PC-9 (cell line): ENCODE data around the gene PRDM16. TPM values are rescaled to one million over a fixed set of nuclear protein-coding genes. Genes with fewer than 3 reads are reported as not detected.

Experiments
- BruUV-seq: library from RNA; stranded (reverse); fragments of 400-500 nt; replicated peaks from 2 replicates; lab custom pipeline; 2021; lab: Mats Ljungman, UMichigan
- CTCF ChIA-PET: fragments of 300-600 bp; sonication (Branson Sonifier 250); formaldehyde crosslinking; loops from one replicate; lab custom pipeline; 2022; ENCODE audit warnings: antibody characterized with exemption; lab: Charles Lee
- POLR2A ChIA-PET: fragments of 300-600 bp; sonication (Branson Sonifier 250); formaldehyde crosslinking; loops from one replicate; lab custom pipeline; 2022; ENCODE audit warnings: antibody characterized with exemption; ENCODE audit not compliant: unreplicated experiment; lab: Charles Lee
- DNase-seq, 2 experiments: peaks; one replicate each; pipeline versions ENCODE4 v3.0.0 to v3.0.0-alpha.2; 2015 to 2022; ENCODE audit warnings: mixed read lengths in 1 of 2
- H2AFZ ChIP-seq: fragments of 200-600 bp; sonication (generic); 2 replicates; pipeline ENCODE4 v1.8.1; 2017; ENCODE audit warnings: antibody characterized with exemption
- H3F3A ChIP-seq: fragments of 200-600 bp; sonication (generic); 2 replicates; pipeline ENCODE4 v1.8.1; 2017; ENCODE audit warnings: antibody characterized with exemption, mild to moderate bottlenecking, low read depth; ENCODE audit not compliant: insufficient read depth
- H3K27ac ChIP-seq: fragments of 200-600 bp; sonication (generic); 2 replicates; pipeline ENCODE4 v1.6.1; 2016; ENCODE audit warnings: mixed run types
- H3K27me3 ChIP-seq: fragments of 200-600 bp; sonication (generic); 2 replicates; pipeline ENCODE4 v1.6.1; 2016; ENCODE audit warnings: low read depth, mixed run types; ENCODE audit not compliant: insufficient read depth
- H3K36me3 ChIP-seq: fragments of 200-600 bp; sonication (generic); 2 replicates; pipeline ENCODE4 v1.6.1; 2016; ENCODE audit warnings: low read depth, mixed run types
- H3K4me1 ChIP-seq: fragments of 200-600 bp; sonication (generic); replicated peaks from 2 replicates; pipeline ENCODE4 v1.6.1; 2016; ENCODE audit warnings: mixed run types; ENCODE audit not compliant: insufficient read depth
- H3K4me2 ChIP-seq: fragments of 200-600 bp; sonication (generic); 2 replicates; pipeline ENCODE4 v1.6.1; 2017; ENCODE audit warnings: mixed run types
- H3K4me3 ChIP-seq: fragments of 200-600 bp; sonication (generic); 2 replicates; pipeline ENCODE4 v1.6.1; 2016; ENCODE audit warnings: mixed run types
- H3K79me2 ChIP-seq: fragments of 200-600 bp; sonication (generic); 2 replicates; pipeline ENCODE4 v1.6.1; 2017; ENCODE audit warnings: low read depth, mixed run types
- H3K9me2 ChIP-seq: fragments of 200-600 bp; sonication (generic); 2 replicates; pipeline ENCODE4 v1.8.1; 2017; ENCODE audit warnings: mild to moderate bottlenecking; ENCODE audit not compliant: insufficient read depth
- H3K9me3 ChIP-seq: fragments of 200-600 bp; sonication (generic); 2 replicates; pipeline ENCODE4 v1.8.1; 2016; ENCODE audit warnings: low read depth; ENCODE audit not compliant: insufficient read depth
- H4K20me1 ChIP-seq: fragments of 200-600 bp; sonication (generic); 2 replicates; pipeline ENCODE4 v1.8.1; 2017; ENCODE audit not compliant: insufficient read depth
- CTCF ChIP-seq: fragments of 200-600 bp; sonication (generic); conservative IDR thresholded peaks from 2 replicates; pipeline ENCODE4 v1.6.1; 2017; ENCODE audit warnings: mixed run types, antibody characterized with exemption, mild to moderate bottlenecking, moderate library complexity
- EZH2 ChIP-seq: fragments of 200-600 bp; sonication (generic); IDR thresholded peaks from 2 replicates; pipeline ENCODE4 v1.8.0; 2017; ENCODE audit warnings: antibody characterized with exemption, low read depth
- intact Hi-C: fragments of 100-400 bp; cut with micrococcal nuclease; formaldehyde crosslinking; loops from one replicate; pipeline ENCODE4 v1.10.0; 2022; ENCODE audit not compliant: unreplicated experiment
- total RNA-seq: library from RNA; stranded (reverse); gene quantifications from 2 replicates; pipeline ENCODE4 v1.2.3, GENCODE V29; 2021

The PRDM16 gene
- total RNA-seq, 1 experiment from 2014 or later, result not detected

- POLR2A ChIA-PET, result no interaction called here
- H3K27me3 ChIP-seq, result peaks cover 100% of the 10 kb centered on the region
- no peaks in the 10 kb centered on the region for H3K79me2 ChIP-seq
- TF ChIP-seq EZH2 (no peak), CTCF (no peak)
- DNase-seq, result no peak
- CTCF ChIA-PET, result no interaction called here
- no peaks in the 10 kb centered on the region for H3F3A ChIP-seq
- H2AFZ ChIP-seq, result no peak overlapping the region
- H3K4me3 ChIP-seq, result no peak overlapping the region
- intact Hi-C loops, result no loop called here
- no peak overlapping the region for H3K27ac ChIP-seq
- H3K4me2 ChIP-seq, result no peak overlapping the region
- H3K9me3 ChIP-seq, result no peaks in the 10 kb centered on the region
- H3K4me1 ChIP-seq, result no peaks in the 10 kb centered on the region
- no peaks in the 10 kb centered on the region for H3K36me3 ChIP-seq
- BruUV-seq, result no TSS peak
- H3K9me2 ChIP-seq, result no peaks in the 10 kb centered on the region
- no peaks in the 10 kb centered on the region; the same call in 1 of the 2 replicates for H4K20me1 ChIP-seq
These were observed 26.1 kb downstream of the PRDM16 start for GRCh38 chr1:3094863-3095780.

- Histone ChIP-seq H3K4me3 (no peak overlapping the region), H3K27me3 (peaks cover 100% of the 10 kb centered on the region), H3K36me3 (no peaks in the 10 kb centered on the region), H3K9me2 (no peaks in the 10 kb centered on the region), H4K20me1 (no peaks in the 10 kb centered on the region; the same call in 1 of the 2 replicates), H2AFZ (no peak overlapping the region), H3K4me2 (no peak overlapping the region), H3K9me3 (no peaks in the 10 kb centered on the region), H3K79me2 (no peaks in the 10 kb centered on the region), H3K4me1 (no peaks in the 10 kb centered on the region), H3F3A (no peaks in the 10 kb centered on the region), H3K27ac (no peak overlapping the region)
- no peak for DNase-seq
- POLR2A ChIA-PET, result no interaction called here
- TF ChIP-seq EZH2, result no peak
- no peak for TF ChIP-seq CTCF
- intact Hi-C loops, result no loop called here
- CTCF ChIA-PET, result no interaction called here
- no TSS peak for BruUV-seq
These were observed 27.3 kb downstream of the PRDM16 start for GRCh38 chr1:3096345-3096744.

- BruUV-seq, result no TSS peak
- intact Hi-C loops, result no loop called here
- no peaks in the 10 kb centered on the region for H3K9me2 ChIP-seq
- POLR2A ChIA-PET, result no interaction called here
- H3K27ac ChIP-seq, result no peak overlapping the region
- no peaks in the 10 kb centered on the region for H3K79me2 ChIP-seq
- no peak overlapping the region for H3K4me2 ChIP-seq
- no peaks in the 10 kb centered on the region for H3K9me3 ChIP-seq
- no peaks in the 10 kb centered on the region for H3F3A ChIP-seq
- TF ChIP-seq EZH2 (no peak), CTCF (no peak)
- CTCF ChIA-PET, result no interaction called here
- H2AFZ ChIP-seq, result no peak overlapping the region
- H3K4me1 ChIP-seq, result no peaks in the 10 kb centered on the region
- H3K36me3 ChIP-seq, result no peaks in the 10 kb centered on the region
- no peak overlapping the region for H3K4me3 ChIP-seq
- H4K20me1 ChIP-seq, result no peaks in the 10 kb centered on the region; the same call in 1 of the 2 replicates
- H3K27me3 ChIP-seq, result peaks cover 100% of the 10 kb centered on the region
- no peak for DNase-seq
These were observed 28.2 kb downstream of the PRDM16 start for GRCh38 chr1:3097231-3097630.
